HG03108 (cell line): ENCODE results near the gene FBXL14.
A peak's percentile ranks its signal among the peaks of the same experiment; 100 is the strongest.

Experiments
- ATAC-seq: cut with Tn5 transposase; IDR thresholded peaks from one replicate; pipeline ENCODE4 v1.9.1; 2021; ENCODE audit warnings: moderate library complexity; ENCODE audit not compliant: unreplicated experiment

FBXL14 gene

GRCh38 chr12:1594261-1595025 is at the start of gene FBXL14:
Gene FBXL14 (minus strand): TSS chr12:1594581. CDS start chr12:1594066, 515 bp downstream.
- peak; percentile 46 for ATAC-seq

GRCh38 chr12:1643905-1644533 is 49.6 kb upstream of the FBXL14 start:
- no peak for ATAC-seq

- ATAC-seq: no peak
These were observed 48.7 kb upstream of the FBXL14 start for GRCh38 chr12:1643043-1643442.

GRCh38 chr12:1642513-1642912 is 48.1 kb upstream of the FBXL14 start:
- no peak for ATAC-seq

- no peak for ATAC-seq
These were observed 46.2 kb upstream of the FBXL14 start for GRCh38 chr12:1640328-1641234.

- ATAC-seq: no peak
These were observed 45.2 kb upstream of the FBXL14 start for GRCh38 chr12:1639538-1639937.

GRCh38 chr12:1638203-1638602 is 43.8 kb upstream of the FBXL14 start:
- ATAC-seq: no peak

GRCh38 chr12:1635301-1636095 is 41.1 kb upstream of the FBXL14 start:
- no peak for ATAC-seq

- no peak for ATAC-seq
These were observed 40.3 kb upstream of the FBXL14 start for GRCh38 chr12:1634590-1635191.

- ATAC-seq: no peak
These were observed 39.8 kb upstream of the FBXL14 start for GRCh38 chr12:1634149-1634548.

- no peak for ATAC-seq
These were observed 39.1 kb upstream of the FBXL14 start for GRCh38 chr12:1633459-1633858.

GRCh38 chr12:1632702-1633101 is 38.3 kb upstream of the FBXL14 start:
- no peak for ATAC-seq

- no peak for ATAC-seq
These were observed 36.6 kb upstream of the FBXL14 start for GRCh38 chr12:1630827-1631591.

GRCh38 chr12:1630133-1630826 is 35.9 kb upstream of the FBXL14 start:
- ATAC-seq: no peak

- no peak for ATAC-seq
These were observed 35.2 kb upstream of the FBXL14 start for GRCh38 chr12:1629338-1630132.

GRCh38 chr12:1628666-1629337 is 34.4 kb upstream of the FBXL14 start, which contains the start of gene WNT5B:
Gene WNT5B (plus strand): TSS chr12:1629231. CDS start chr12:1631355, 2,124 bp downstream.
- no peak for ATAC-seq

GRCh38 chr12:1622406-1622805 is 28.0 kb upstream of the FBXL14 start:
- no peak for ATAC-seq
